Daoy (cell line): ENCODE data around the gene POLN. TPM values are rescaled to one million over a fixed set of nuclear protein-coding genes. Genes with fewer than 3 reads are reported as not detected.

ENCODE experiments used
- DNase-seq: peaks from one replicate; pipeline ENCODE4 v3.0.0-alpha.2; 2015; ENCODE audit warnings: low read depth
- total RNA-seq: library from RNA; depleted of rRNA; stranded (reverse); fragments of >200 nt; shearing (Covaris generic); gene quantifications from 2 replicates; pipeline ENCODE4 v1.2.3, GENCODE V29; 2014

Gene POLN
- total RNA-seq, 1 experiment from 2014 or later = 1.4 TPM

DNA sequence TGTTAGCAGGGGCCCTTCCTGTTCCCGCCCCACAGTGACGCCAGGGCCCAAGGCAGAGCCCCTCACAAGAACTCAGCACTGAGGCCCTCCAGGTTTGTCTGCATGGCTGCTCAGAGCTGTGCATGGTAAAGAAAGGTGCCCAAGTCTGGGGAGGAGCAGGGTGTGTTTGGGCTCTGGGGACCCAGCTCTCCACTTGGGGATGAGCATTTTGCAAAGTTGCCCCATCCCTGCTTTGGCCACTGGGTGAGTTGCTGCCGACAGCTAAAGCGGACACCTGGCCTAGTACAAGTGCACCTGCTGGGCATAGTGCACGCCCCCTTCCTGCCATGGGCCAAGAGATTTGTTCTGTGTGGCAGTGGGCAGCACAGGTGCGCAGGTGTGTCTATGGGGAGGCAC lies 22.0 kb upstream of the POLN start:
- DNase-seq = no peak

DNA sequence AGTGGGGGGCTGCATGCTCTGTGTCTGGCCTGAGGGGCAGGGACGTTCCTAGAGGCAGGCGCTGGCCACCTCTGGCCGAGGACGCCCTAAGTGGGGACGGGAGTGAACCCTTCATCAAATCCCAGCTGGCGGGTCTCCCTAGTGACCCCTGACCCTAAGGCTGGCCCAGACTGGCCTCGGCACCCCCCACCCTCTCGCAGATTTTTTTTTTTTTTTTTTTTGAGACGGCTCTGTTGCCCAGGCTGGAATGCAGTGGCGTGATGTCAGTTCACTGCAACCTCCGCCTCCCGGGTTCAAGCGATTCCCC lies 21.0 kb upstream of the POLN start:
- DNase-seq = no peak

DNA sequence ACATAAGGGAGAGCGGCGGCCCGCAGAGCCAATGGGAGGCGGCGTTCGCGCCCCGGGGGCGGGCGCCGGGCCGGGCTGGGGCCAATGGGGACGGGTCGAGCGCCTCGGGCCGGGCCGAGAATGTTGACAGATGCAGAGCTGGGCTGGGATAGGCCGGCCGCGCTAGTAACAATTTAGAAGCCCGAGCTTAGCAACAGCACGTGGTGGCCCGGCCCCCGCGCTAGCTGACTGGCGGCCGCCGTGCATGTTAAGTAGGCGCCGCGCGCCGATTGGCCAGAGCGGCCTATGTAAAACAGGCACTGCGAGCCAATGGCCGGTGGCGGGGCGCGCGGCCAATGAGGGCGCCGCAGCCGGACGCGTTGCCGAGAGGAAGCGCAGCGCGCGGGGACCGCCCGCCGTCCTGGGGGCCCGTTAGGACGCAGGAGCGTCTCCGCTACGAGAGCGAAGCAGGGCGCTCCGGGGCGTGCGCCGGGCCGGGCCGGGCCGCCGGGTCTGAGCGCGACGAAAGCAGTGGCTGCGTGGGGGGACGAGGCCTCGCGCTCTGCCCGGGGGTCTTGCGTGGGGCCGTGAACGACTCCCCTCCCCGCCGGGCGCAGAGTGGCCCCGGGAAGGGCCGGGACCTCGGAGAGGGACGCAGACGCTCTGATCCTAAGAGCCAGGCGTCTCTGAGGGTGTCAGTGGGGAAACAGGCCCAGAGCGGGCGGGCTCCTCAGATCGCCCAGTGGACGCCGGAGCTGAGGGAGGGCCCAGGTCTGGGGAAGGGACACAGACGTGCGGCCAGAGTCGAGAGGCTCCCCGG lies 20.4 kb upstream of the POLN start:
- DNase-seq = peak; percentile 100

DNA sequence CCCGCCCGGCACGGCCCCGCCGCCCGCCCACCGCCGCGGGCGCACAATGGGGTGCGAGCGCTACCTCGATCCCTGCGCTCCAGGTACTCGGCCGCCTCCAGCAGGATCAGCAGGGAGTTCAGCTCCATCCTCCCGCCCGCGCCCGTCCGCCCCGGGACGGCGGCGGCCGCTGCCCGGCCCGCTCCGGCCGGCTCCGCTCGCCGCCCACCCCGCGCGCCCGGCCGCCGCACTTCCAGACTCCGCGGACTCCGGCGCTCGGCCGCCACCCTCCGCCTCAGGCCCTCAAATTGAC lies 19.9 kb upstream of the POLN start, which contains the start of gene MXD4:
TSS of gene MXD4 (minus strand) at position 257 of the 292 bp plus-strand sequence. CDS start at position 128, 129 bp downstream.
- no peak for DNase-seq

DNA sequence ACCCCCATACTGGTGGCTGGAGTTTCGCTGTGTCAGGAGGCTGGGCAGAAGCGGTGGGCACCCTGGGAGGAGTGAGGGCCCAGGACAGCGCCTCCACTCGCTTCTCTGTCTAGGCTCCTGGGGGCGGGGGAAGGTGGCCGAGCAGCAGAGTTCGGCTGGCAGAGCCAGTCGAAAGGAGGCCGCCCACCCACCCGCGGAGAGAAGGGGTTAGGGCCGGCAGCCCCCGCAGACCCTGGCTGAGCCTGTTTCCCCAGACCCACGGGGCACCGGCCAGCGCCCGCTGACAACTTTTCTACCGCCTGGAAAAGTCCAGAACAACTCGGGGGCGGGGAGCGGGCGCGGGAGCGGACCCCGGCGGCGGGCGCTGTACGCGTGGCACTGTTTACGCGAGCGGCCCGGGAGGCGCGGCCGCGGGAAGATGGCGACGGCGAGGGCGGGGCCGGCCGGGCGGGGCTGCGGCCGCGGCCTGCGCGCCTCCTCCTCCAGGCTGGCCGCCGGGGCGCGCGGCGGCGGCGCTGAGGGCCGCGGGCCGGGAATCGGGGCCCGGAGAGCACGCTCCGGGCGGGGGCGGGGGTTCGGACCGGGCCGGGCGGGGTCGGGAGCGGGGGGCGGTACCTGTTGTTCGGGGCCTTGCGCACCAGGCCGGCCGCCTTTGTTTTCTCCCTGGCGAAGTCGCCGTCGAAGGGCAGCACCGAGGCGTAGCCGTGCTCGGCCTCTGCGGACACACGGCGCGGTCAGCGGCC lies 19.4 kb upstream of the POLN start:
- peak; percentile 64 for DNase-seq

DNA sequence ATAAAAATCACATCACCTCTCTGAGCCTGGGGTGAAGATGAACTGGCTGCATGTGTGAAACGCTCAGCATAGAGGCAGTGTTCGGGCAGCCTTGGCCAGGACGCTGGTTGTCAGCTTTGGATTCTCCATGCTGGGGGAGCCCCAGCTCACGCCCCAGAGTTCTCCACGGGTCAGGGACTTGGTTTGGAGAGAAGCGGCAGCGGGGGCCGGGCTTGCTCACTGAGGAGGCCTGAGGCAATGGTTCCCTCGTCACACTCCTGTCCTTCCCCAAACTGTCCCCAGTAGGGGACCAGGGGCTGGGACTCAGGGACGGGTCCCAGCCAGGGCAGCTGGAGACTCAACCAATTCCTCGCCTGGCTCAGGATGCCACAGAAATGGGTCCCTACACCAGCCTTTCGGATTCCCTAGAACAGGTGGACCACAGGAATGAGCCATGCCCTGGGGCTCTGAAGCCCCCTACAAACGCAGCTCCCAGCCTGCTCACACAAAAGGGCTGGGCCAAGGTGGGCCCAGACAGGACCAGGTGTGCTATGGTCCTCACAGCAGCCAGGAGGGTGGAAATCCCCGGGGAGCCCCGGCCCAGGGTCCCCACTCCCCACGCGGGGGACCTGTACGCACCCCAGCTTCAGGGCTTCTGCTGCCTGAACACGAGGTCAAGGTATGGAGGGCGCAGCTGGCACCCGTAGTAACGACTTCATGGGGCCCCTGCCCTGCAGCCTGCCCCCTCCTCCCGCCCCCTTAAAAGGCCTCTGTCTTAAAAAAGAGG lies 18.6 kb upstream of the POLN start:
- DNase-seq = no peak

DNA sequence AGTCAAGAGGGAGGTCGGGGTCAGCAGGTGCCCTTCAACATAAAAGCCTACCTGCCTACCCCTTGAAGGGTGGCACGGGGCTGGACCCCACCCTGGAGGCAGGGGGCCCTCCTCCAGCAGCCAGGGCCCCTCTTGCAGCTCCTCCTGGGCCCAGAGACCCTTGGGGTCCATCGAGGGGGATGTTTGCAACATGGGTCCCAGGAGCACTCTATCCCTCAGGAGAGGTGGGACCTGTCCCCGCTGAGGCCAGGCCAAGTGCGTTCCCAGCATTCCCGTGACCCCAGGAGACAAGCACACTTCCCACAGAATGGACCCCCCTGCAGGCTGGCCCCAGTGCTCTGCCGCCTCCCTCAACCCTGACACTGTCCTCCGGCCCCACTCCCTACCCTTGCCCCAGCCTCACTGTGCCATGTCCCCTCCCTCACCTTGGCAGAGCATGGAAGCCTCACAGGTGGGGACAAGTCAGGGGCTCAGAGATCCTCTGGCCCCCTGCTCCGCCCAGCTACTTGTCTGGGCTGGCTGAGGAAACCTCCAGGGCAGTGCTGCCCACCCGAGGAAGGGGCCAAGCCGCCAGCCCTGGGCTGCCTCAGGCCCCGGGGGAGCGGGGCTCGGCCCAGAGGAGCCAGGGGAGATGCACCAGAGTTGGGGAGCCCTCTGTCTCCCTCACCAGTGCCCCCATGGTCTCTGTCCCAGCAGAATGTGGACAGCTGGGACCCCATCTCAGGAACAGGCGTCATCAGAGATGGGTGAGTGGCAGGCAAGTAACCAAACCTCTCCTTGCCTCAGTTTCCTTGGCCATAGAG lies 17.8 kb upstream of the POLN start:
- DNase-seq = no peak

DNA sequence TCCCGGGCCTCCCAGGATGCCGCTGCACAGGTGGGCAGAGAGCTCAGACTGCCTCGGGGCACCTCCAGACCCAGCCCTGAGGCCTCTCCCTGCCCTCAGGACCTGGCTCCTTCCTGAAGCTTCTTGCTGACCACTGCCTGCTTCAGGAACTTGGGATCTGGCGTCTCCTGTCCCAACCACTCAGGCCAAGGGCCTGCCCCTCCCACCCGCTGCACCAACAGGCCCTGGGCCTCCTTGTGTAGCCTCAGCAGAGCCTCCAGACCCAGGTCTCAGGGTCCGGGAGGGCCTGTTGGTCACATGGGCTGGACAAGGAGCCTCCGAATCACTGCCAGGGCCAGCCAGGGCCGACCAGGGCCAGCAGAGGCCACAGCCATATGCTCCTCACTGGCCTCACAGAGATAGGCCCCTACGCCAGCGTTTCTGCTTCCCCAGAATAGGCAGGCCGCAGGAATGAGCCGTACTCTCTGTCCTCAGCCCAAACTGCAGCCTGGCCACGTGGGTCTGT lies 17.2 kb upstream of the POLN start:
- DNase-seq = peak; percentile 2

DNA sequence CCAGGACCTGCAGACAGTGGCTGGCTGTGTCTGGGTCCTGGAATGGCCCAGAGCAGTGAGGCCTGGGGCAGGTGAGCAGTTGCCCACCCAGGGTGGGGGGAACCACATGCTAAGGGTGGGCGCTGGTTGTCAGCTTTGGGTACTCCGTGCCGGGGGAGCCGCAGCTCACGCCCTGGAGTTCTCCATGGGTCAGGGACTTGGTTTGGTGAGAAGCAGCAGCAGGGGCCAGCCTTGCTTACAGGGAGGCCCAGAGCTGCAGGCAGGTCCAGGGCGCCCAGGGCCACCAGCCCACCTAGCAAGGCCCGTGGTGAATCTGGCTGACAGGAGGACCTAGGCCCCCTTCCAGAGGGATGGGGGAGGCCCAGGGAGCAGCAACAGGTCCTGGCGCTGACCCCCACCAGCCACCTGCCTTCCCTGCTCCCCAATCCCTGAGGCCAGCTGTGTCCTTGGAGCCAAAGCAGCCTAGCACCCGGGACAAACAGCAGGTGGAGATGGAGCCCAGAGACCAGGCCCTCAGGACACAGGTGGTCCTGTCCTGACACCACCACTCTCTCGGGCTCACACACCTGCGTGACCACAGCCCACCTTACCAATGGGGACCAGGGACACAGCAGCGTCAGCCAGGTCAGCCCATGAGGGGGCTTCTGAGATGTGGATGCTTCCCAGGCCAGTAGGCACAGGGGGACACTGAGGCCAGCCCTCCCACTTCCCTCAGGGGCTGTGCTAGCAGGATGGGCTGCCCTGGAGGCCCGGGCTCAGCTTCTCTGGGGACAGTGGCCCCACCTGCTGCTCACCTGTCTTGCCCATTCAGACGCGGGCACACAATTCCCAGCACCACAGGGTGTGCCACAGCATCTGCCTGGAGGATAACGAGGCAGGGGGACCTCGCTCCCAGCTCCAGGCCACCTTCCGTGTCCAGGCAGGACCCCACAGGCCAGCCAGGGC lies 16.4 kb upstream of the POLN start:
- peak; percentile 1 for DNase-seq

DNA sequence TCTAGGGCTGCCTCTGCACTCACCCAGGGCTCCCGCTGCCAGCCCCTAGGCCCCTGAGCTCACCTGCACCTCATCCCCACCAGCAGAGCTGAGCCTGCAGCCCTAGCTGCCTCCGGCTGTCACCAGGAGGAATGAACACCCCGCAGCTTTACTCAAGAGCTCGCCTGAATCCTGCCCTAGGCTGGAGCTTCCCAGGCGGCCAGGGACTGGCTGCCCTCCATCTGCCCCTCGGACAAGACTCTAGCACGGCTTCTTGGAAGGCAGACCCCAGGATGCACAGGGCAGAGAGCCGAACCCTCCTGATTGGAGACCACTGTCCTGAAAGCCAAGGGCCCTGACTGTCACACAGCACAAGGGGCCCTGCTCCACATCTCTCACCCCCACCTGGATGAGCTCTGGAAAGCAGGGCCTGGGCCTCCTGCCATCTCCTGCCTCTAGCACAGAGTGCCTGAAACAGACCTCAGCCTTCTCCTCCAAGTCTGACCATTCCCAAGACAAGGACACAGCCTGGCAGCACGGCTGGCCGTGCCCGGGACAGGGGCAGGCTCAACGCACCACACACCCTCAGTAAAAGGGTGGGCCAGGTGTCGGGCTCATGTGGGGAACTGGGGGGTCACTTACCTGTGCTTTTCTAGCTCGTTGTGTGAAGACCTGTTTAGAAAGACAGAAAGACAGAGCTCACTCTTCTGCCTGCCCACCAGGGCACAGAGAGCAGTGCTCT lies 15.6 kb upstream of the POLN start:
- DNase-seq = peak; percentile 1

DNA sequence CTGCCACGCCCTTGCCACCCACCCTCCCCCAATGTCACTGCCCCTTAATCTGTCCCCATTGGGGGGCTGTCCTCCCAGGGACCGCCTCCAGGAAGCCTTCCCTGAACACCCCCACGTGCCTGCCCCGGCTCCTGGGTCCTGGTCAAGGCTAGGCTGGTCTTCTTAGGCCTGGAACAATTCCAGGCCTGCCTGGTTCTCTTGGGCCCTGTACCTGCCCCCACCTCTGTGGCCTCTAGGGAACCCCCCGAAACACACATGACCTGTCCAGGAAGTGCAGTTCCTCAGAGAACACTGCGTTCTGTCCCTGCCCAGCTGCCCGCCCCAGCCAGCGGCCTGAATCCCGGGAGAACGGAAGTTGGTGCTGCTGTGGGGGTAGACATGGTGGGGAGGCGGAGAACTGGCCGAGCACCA lies 14.9 kb upstream of the POLN start:
- peak; percentile 3 for DNase-seq

DNA sequence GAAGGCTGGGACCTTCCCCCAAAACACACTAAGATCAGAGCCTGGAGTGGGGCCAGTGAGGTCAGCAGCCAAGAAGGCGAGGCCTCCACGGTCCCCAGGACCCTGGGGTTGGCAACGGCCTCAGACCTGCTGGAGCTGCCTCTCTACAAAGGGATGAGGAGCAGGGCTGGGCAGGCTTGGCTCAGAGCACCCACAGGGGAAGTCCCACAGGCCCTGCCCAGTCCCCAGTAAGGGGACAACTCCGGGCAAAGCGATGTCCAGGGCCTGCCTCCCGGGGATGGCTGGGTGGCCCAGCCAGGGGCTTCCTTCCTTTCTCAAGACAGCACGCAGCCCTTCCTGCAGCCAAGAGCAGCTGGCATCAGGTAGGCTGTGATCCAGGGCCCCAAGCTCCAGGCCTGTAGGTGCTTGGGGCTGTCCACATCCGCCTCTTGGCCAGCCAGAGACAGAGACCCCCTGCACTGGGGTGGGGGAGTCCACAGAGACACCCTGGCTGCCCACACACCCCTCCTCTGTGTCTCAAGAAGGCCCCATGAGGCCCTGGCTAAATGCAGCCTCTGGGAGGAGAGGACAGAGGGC lies 14.3 kb upstream of the POLN start:
- peak; percentile 2 for DNase-seq

DNA sequence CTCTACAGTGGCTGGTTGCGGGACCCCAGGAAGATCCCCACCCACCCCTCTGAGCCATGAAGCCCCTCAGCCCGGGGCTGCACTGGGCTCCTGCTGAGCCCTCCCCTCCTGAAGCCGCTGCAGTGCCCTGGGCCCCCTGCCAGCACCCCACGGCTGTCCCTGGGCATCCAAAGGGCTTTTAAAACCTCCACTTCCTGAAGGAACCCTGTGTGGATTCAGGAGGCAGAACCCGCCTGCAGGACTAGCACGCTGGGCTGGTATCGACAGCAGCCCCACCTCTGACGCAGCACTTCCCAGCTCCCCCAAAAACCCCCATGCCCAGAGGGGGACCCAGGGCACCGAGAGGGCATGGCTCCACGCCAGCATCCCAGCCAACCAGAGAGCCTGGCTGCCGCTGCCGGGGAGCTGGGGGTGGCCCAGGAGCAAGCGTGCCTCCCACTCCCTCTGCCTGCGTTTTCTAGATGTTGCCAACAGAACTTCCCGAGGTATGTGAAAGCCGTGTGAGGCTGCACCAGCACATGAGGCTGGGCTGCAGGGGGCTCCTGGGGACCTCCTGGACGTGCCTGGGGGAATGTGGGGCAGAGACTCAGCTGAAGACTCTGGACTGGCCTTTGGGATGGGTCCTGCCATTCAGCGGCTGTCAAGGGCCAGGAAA lies 13.7 kb upstream of the POLN start:
- DNase-seq = peak; percentile 39

DNA sequence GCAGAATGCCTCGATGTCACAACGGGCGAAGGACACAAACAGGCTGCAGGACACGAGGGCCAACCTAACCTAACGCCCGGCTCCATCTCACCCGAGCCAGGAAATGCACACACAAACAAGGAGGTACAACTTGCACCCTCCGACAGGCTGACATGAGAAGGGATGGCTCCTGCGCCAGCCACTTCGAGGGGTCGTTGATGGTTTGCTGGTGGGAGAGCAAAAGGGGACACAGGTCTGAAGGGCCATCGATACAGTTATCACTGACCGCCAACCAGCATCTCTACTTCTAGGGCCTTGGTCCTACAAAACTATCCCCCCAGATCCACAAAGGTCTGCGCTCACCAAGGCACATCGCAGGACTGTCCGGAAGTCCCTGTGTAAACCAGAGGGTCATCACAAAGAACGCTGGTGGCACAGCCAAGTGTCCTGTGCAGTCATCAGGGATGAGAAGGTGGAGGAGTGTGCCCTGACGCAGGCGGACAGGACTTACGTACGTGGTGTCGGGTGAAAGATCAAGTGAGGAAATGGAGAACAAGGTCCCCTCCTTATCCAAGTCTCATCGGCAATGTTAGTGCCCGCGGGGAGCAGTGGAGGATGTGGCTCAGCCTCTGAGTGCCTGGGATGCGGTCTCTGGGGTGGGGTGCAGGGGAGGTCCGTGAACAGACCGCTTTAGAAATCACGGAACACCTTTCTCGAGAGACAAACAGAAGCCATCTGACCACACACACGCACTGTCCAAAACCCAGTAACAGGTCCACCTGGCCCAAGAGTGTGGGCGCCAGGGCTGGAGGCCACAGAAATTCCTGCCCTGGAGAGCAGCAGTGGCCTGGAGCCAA lies 13.0 kb upstream of the POLN start:
- peak; percentile 1 for DNase-seq

DNA sequence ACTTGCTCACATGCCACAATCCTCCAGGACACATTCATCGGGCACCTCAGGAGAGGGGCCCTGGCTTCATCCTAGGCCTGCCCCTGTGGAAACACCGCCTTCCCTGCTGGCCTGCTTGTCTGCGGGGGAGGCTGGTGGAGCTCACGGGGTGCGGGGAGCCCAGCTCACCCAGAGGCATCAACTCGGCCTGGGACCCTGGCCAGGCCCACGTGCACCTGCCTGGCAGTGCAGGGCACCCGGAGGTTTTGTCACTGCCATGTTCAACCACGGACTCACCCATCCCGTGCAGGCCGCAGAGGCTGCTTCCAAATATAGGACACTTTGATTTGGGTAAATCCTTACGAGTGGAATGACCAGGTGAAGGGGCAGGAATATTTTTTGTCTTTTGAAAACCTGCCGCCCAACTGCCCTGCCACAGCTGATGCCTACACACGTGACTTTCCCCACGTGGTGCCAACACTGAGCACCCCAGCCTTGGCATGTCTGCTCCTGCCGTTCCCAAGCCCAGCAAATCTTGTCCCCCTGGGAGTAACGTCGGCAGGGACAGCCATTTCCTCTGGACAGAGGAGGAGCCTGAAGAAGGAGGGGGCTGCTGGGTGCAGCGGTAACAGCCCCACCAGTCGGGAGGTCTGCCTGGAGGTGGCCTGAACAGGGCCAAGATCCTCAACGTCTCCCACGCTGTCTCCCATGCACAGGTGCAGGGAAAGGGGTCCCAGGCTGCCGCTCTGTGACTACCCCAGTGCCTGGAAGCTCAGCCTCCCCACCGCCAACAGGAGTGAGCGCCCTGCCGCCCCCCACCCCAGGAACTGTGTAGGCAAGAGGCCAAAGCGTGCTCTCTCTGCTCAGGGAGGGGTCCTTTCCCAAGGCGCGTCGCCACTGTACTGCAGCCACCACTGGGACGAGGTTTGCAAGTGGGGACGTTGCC lies 11.5 kb upstream of the POLN start:
- no peak for DNase-seq

DNA sequence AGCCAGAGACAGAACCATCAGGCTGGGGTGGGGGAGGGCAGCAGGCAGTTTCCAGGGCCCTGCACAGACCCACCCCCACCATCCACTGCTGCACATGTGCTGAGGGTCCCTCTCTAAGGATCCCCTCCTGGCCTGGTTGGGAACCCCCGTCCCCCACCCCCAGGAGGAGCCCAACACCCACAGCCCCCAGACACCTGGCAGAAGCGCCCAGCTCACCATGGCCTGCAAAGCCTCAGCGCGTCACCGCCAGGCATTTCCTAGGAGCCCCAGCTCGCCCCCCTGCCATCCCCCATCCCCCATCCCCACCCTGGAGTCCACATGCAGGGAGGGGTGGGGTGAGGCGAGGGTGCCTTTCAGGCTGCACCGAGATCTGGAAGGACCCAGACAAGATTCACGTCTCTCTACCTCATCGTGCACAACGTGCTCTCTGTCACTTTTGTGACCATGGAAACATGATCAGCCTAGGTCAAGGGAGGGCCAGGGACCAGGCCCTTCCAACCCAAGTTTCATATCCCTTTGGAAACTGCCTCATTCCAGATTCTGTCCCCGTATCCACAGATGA lies 10.7 kb upstream of the POLN start:
- DNase-seq = no peak
